GM23248 (cell line): ENCODE data around the gene SH3BGRL2. TPM values are rescaled to one million over a fixed set of nuclear protein-coding genes. Genes with fewer than 3 reads are reported as not detected.

Source experiments
- DNase-seq: peaks from one replicate; pipeline ENCODE4 v3.0.0-alpha.2; 2015
- H2AFZ ChIP-seq: fragments of 200-600 bp; sonication (generic); 2 replicates; pipeline ENCODE4 v1.6.1; 2016; ENCODE audit warnings: antibody characterized with exemption
- H3F3A ChIP-seq: fragments of 200-600 bp; sonication (generic); 2 replicates; pipeline ENCODE4 v1.6.1; 2016; ENCODE audit warnings: mild to moderate bottlenecking, antibody characterized with exemption, mixed run types; ENCODE audit not compliant: insufficient read depth
- H3K27ac ChIP-seq: fragments of 200-600 bp; sonication (generic); 2 replicates; pipeline ENCODE4 v1.5.1; 2016; ENCODE audit warnings: mild to moderate bottlenecking
- H3K27me3 ChIP-seq: fragments of 200-600 bp; sonication (generic); replicated peaks from 2 replicates; pipeline ENCODE4 v1.6.1; 2016; ENCODE audit warnings: mild to moderate bottlenecking; ENCODE audit not compliant: insufficient read depth
- H3K36me3 ChIP-seq: fragments of 200-600 bp; sonication (generic); 2 replicates; pipeline ENCODE4 v1.6.1; 2016; ENCODE audit warnings: low read depth, mild to moderate bottlenecking
- H3K4me1 ChIP-seq: fragments of 200-600 bp; sonication (generic); 2 replicates; pipeline ENCODE4 v1.6.1; 2016; ENCODE audit warnings: mild to moderate bottlenecking; ENCODE audit not compliant: insufficient read depth
- H3K4me2 ChIP-seq: fragments of 200-600 bp; sonication (generic); one replicate; pipeline ENCODE4 v1.6.1; 2016; ENCODE audit warnings: mild to moderate bottlenecking; ENCODE audit not compliant: unreplicated experiment
- H3K4me3 ChIP-seq: fragments of 200-600 bp; sonication (generic); 2 replicates; pipeline ENCODE4 v1.5.1; 2016; ENCODE audit warnings: mild to moderate bottlenecking
- H3K79me2 ChIP-seq: fragments of 200-600 bp; sonication (generic); 2 replicates; pipeline ENCODE4 v1.6.1; 2016; ENCODE audit warnings: mild to moderate bottlenecking; ENCODE audit not compliant: insufficient read depth
- H3K9ac ChIP-seq: fragments of 200-600 bp; sonication (generic); 2 replicates; pipeline ENCODE4 v1.6.1; 2016; ENCODE audit warnings: mild to moderate bottlenecking
- H3K9me2 ChIP-seq: fragments of 200-600 bp; sonication (generic); 2 replicates; pipeline ENCODE4 v1.6.1; 2016; ENCODE audit warnings: mixed run types, mild to moderate bottlenecking, moderate library complexity; ENCODE audit not compliant: insufficient read depth
- H3K9me3 ChIP-seq: fragments of 200-600 bp; sonication (generic); one replicate; pipeline ENCODE4 v1.6.1; 2017; ENCODE audit warnings: low read depth
- H4K20me1 ChIP-seq: fragments of 200-600 bp; sonication (generic); 2 replicates; pipeline ENCODE4 v1.6.0; 2016; ENCODE audit not compliant: insufficient read depth
- EZH2 ChIP-seq: fragments of 200-600 bp; sonication (generic); IDR thresholded peaks from 2 replicates; pipeline ENCODE4 v1.6.1; 2018; ENCODE audit warnings: antibody characterized with exemption, mild to moderate bottlenecking; ENCODE audit not compliant: insufficient read depth, poor library complexity, severe bottlenecking
- EZH2phosphoT487 ChIP-seq: fragments of 200-600 bp; sonication (generic); IDR thresholded peaks from 2 replicates; pipeline ENCODE4 v1.6.1; 2018; ENCODE audit warnings: antibody characterized with exemption, moderate library complexity, mild to moderate bottlenecking, low read depth; ENCODE audit not compliant: insufficient read depth
- WGBS, 2 experiments: methylation state at CpG; one replicate each; pipeline ENCODE4 v1.1.6; 2015 to 2017; ENCODE audit warnings: low lambda C conversion rate in 2 of 2, low coverage in 1 of 2; ENCODE audit errors: missing lambda C conversion rate in 2 of 2; 5-methylcytosine and 5-hydroxymethylcytosine counted together
- in situ Hi-C: fragments of 300-500 bp; cut with MboI; formaldehyde crosslinking; loops from 2 replicates; pipeline ENCODE4 v1.15.0; 2020
- polyA plus RNA-seq: library from polyadenylated mRNA; unstranded; fragments of >200 nt; fragmentation: Nextera tagmentation; extraction: Ambion mirVana; gene quantifications from 2 replicates; pipeline ENCODE4 v1.2.1, GENCODE V29; 2016
- total RNA-seq: library from RNA; depleted of rRNA; stranded (reverse); fragments of >200 nt; shearing (Covaris generic); gene quantifications from 2 replicates; pipeline ENCODE4 v1.2.3, GENCODE V29; 2014

SH3BGRL2 gene
- total and polyA plus RNA-seq, 2 experiments from 2014 or later: 1.1 to 2.2 TPM

DNA sequence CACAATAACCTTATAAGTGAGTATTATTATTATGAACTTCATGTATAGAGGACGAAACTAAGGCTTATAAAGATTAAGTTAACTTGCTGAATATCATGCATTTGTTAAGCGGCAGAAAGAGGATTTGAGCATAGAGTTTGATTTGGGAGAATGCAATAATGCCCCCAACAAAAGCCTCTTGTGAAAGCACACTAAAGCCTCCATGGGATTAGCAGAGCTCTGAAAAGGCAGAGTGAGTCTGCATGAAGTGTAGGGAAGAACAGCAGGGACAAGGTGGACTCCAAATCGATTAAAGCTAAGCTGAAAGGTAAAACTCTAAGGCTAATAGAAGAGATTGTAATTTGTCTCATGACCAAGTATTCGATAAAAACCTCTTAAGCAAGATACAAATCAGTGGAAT is 100.3 kb downstream of the SH3BGRL2 start:
- Histone ChIP-seq H3K4me1 (no peaks in the 10 kb centered on the region), H3K9me2 (no peaks in the 10 kb centered on the region), H4K20me1 (no peaks in the 10 kb centered on the region), H3K36me3 (no peaks in the 10 kb centered on the region), H3K9ac (no peak overlapping the region), H2AFZ (no peak overlapping the region), H3K79me2 (no peaks in the 10 kb centered on the region), H3K4me2 (no peak overlapping the region), H3K27ac (no peak overlapping the region), H3F3A (no peaks in the 10 kb centered on the region), H3K4me3 (no peak overlapping the region), H3K27me3 (peaks cover 12% of the 10 kb centered on the region), H3K9me3 (no peaks in the 10 kb centered on the region)
- WGBS, 2 experiments: 36 to 44% methylated on average over 4 of the region's 4 CpGs
- no peak for DNase-seq
- in situ Hi-C loops: no loop called here
- no peak for TF ChIP-seq EZH2
- TF ChIP-seq EZH2phosphoT487: no peak

DNA sequence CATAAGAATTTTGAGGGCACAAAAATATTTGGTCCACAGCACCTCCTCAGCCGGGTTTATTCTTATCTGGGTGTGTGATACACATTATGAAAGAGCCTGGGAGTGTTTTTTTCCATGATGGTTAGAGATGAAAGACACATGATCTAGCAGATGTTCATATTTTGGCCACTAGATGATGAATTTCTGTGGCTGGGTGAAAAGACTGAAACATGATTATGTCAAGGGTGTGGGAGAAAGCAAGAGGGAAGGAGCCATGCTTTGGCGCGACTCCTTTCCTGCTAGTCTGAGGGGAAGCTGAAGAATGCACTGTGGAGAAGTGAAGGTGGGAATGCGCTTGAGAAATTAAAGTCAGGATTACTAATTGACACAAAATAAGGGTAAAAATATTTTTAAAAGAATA is 102.3 kb downstream of the SH3BGRL2 start:
- H4K20me1 ChIP-seq: no peaks in the 10 kb centered on the region
- DNase-seq: no peak
- H3K4me1 ChIP-seq: no peaks in the 10 kb centered on the region
- H3K27me3 ChIP-seq: peaks cover 12% of the 10 kb centered on the region
- no peak overlapping the region for H3K9ac ChIP-seq
- H3F3A ChIP-seq: no peaks in the 10 kb centered on the region
- no peak for TF ChIP-seq EZH2phosphoT487
- TF ChIP-seq EZH2: no peak
- 73% methylated on average over 4 of the region's 4 CpGs for WGBS, 2 experiments
- in situ Hi-C loops: no loop called here
- no peak overlapping the region for H3K27ac ChIP-seq
- H3K79me2 ChIP-seq: no peaks in the 10 kb centered on the region
- H3K4me2 ChIP-seq: no peak overlapping the region
- H3K9me2 ChIP-seq: no peaks in the 10 kb centered on the region
- H3K36me3 ChIP-seq: no peaks in the 10 kb centered on the region
- no peak overlapping the region for H2AFZ ChIP-seq
- no peaks in the 10 kb centered on the region for H3K9me3 ChIP-seq
- H3K4me3 ChIP-seq: no peak overlapping the region

DNA sequence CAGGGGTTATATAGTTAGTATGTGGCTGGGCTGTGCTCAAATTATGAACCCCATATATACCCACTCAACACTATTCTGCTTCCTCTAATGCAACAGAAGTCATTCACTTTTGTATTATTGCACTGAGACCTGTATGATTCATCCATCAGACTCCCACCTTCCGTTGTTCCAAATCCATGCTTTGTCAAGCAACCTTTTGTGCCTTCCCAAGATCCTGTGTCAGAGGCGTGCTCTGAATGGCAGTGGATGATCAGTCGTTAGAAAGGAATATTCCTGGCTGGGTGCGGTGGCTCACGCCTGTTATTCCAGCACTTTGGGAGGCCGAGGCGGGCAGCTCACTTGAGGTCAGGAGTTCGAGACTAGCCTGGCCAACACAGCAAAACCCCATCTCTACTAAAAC is 103.2 kb downstream of the SH3BGRL2 start:
- Histone ChIP-seq H3K4me3 (no peak overlapping the region), H3K9ac (no peak overlapping the region), H3K4me1 (no peaks in the 10 kb centered on the region), H4K20me1 (no peaks in the 10 kb centered on the region), H3K9me2 (no peaks in the 10 kb centered on the region), H3K36me3 (no peaks in the 10 kb centered on the region), H3K9me3 (no peaks in the 10 kb centered on the region), H3F3A (no peaks in the 10 kb centered on the region), H3K27me3 (peaks cover 12% of the 10 kb centered on the region), H2AFZ (no peak overlapping the region), H3K79me2 (no peaks in the 10 kb centered on the region), H3K27ac (no peak overlapping the region), H3K4me2 (no peak overlapping the region)
- in situ Hi-C loops: no loop called here
- no peak for DNase-seq
- 86 to 91% methylated on average over 8 of the region's 8 CpGs for WGBS, 2 experiments
- TF ChIP-seq EZH2phosphoT487: no peak
- no peak for TF ChIP-seq EZH2

DNA sequence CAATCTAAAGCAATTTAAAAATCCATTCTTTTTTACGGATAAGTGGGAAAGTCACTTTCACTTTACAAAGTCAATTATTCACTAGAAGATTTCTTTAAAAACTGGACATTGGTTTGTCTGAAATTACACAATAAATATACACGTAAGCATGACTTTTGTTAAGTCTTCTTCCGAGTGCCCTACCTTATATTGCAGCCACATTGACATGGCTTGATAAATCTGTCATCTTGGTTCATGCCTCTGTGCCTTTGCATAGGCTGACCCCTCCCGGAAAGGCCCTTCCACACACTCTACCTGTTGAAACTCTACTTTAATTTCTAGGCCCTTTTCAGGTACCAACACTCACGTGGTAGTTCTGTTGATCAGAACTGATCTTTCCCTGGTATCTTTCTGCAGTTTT is 104.1 kb downstream of the SH3BGRL2 start:
- Histone ChIP-seq H3K4me3 (no peak overlapping the region), H3K79me2 (no peaks in the 10 kb centered on the region), H4K20me1 (no peaks in the 10 kb centered on the region), H3K27ac (no peak overlapping the region), H3K27me3 (peaks cover 8% of the 10 kb centered on the region; the same call in 1 of the 2 replicates), H3K36me3 (no peaks in the 10 kb centered on the region), H3K9ac (no peak overlapping the region), H3F3A (no peaks in the 10 kb centered on the region), H3K4me2 (no peak overlapping the region), H3K9me2 (no peaks in the 10 kb centered on the region), H3K4me1 (no peaks in the 10 kb centered on the region), H2AFZ (no peak overlapping the region), H3K9me3 (no peaks in the 10 kb centered on the region)
- 79 to 85% methylated on average over 5 of the region's 5 CpGs for WGBS, 2 experiments
- in situ Hi-C loops: no loop called here
- no peak for TF ChIP-seq EZH2phosphoT487
- no peak for TF ChIP-seq EZH2
- DNase-seq: no peak

DNA sequence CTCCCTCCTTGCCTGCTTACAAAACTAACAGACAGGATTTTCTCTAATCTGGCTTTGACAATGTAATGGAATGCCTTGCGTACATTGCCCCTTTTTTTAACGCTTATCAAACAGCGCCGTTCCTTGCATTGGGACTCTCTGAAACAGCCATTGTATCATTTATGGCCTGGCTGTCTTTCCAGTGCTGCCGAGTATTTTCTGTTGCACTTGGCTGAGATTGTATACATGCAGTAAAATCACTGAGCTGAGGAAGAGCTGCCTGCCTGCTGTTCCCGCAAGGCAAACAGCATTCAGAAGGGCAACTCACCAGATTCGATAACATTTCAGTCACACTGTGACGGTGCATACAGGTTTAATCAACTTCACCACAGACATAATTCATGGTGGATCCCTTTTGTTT is 106.0 kb downstream of the SH3BGRL2 start:
- in situ Hi-C loops: no loop called here
- Histone ChIP-seq H3K4me1 (no peaks in the 10 kb centered on the region), H3K9ac (no peak overlapping the region), H3F3A (no peaks in the 10 kb centered on the region), H3K9me2 (no peaks in the 10 kb centered on the region), H3K27ac (no peak overlapping the region), H3K36me3 (no peaks in the 10 kb centered on the region), H3K4me3 (no peak overlapping the region), H3K27me3 (no peaks in the 10 kb centered on the region), H3K4me2 (no peak overlapping the region), H4K20me1 (no peaks in the 10 kb centered on the region), H3K79me2 (no peaks in the 10 kb centered on the region), H3K9me3 (no peaks in the 10 kb centered on the region), H2AFZ (no peak overlapping the region)
- no peak for DNase-seq
- 62 to 64% methylated on average over 8 of the region's 8 CpGs for WGBS, 2 experiments
- no peak for TF ChIP-seq EZH2
- TF ChIP-seq EZH2phosphoT487: no peak
